ENCODE data around the gene KISS1R.
A peak's percentile ranks its signal among the peaks of the same experiment; 100 is the strongest.

The KISS1R gene

DNA sequence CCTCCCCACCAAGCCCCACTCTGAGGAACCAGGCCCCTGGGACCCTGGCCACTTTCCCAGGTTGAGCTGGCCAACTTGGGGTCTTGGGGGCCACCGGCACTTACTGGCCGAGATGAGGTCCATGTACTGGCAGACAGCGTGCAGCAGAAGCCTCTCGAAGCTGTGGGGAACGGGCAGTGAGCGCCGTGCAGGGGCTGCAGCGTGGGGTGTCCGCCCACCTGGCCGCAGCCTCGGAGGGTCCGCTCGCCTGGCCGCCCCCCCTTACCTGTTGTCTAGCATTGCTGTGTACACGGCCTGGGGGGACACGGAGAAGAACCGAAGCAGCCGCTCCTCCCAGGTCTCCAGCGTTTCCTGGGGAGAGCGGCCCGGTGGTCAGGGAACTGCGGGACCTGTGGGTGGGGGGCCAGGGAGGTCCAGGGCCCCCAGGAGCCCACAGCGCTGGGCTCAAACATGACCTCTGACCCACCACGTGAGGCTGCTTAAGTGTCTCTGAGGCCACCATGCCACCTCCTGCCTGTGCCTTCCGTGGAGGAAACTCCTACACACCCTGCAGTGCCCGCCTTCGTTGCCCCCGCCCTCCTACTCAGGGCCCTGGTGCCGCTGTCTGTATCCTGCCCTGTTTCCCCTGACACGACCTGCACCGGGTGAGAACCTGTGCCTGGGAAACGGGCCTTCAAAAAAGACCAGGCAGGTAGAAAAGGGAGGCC is 17.6 kb upstream of the KISS1R start:
- DNase-seq (ENCODE audit: low spot score) = no peak
- FAIRE-seq = no peak

GRCh38 chr19:900043-900301 is 17.2 kb upstream of the KISS1R start:
- FAIRE-seq = no peak
- DNase-seq (ENCODE audit: low spot score) = no peak

DNA sequence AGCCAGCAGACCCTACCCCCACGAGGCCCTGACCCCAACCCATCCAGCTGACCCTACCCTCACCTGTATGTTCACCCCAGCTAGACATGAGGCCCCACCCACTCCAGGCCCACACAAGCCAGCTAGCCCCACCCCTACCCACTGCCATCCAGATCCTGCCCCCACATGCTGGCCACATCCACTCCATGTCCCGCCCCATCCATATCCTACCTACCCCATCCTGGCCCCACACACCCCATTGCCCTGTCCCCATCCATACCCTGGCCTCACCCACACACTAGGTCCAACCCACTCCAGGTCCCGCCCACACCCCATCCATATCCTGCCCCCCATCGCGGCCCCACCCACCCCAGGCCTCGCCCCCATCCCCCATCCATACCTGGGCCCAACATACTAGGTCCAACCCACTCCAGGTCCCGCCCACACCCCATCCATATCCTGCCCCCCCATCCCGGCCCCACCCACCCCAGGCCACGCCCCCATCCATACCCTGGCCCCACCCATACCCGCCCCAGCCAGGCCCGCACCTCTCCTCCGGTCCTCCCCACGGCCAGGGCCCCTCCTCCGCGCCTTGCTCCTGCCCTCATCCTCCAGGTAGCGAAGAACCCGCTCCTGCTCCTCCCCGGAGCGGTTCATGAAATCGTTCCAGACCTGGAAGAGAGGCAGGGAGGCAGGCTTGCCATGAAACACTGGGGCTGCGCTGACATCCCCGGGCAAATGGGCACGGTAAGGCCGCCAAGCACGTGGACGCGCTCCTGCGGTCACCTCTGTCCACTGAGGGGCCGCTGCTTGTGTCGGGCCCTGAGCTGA is 16.6 kb upstream of the KISS1R start:
- FAIRE-seq (no peak), DNase-seq (ENCODE audit: low spot score) (peak; percentile 40)

GRCh38 chr19:901216-902092 is 15.7 kb upstream of the KISS1R start:
- no peak for FAIRE-seq
- DNase-seq (ENCODE audit: low spot score) = no peak

DNA sequence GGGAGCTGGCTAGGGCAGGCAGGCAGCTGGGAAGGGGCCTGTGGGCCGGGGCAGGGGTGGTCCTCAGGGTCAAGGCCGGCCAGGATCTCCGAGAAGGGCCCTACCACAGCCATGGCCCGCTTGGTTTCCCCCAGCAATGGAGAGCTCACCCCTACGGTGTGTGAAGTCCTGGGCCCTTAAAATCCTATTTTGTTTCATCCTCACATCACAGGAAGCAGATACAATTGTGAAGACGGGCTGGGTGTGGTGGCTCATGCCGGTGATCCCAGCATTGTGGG is 15.1 kb upstream of the KISS1R start:
- DNase-seq (ENCODE audit: low spot score) = no peak
- FAIRE-seq = no peak

- DNase-seq (ENCODE audit: low spot score) (no peak), FAIRE-seq (no peak)
These were observed 14.5 kb upstream of the KISS1R start for GRCh38 chr19:902446-903226.

GRCh38 chr19:903266-903797 is 13.8 kb upstream of the KISS1R start:
- FAIRE-seq (no peak), DNase-seq (ENCODE audit: low spot score) (no peak)

DNA sequence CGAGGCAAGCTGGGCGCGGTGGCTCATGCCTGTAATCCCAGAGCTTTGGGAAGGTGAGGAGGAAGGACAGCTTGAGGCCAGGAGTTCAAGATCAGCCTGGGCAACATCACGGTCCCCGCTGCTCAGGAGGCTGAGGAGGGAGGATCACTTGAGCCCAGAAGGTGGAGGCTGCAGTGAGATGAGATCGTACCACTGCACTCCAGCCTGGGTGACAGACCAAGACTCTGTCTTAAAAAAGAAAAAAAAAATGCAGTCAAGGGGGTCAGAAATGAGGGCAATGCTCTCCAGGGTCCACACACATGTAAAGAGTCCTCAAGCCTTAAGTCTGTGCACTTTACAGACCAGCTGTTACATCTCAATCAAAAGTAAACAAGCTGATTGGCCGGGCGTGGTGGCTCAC is 12.6 kb upstream of the KISS1R start:
- DNase-seq (ENCODE audit: low spot score) (no peak), FAIRE-seq (no peak)

GRCh38 chr19:906480-906879 is 10.7 kb upstream of the KISS1R start:
- FAIRE-seq (no peak), DNase-seq (ENCODE audit: low spot score) (no peak)

GRCh38 chr19:907183-907853 is 9.8 kb upstream of the KISS1R start:
- FAIRE-seq (no peak), DNase-seq (ENCODE audit: low spot score) (no peak)

- FAIRE-seq = no peak
- no peak for DNase-seq (ENCODE audit: low spot score)
These were observed 5.7 kb upstream of the KISS1R start for GRCh38 chr19:911197-912033.

GRCh38 chr19:912181-913079 is 4.7 kb upstream of the KISS1R start:
- FAIRE-seq (no peak), DNase-seq (ENCODE audit: low spot score) (no peak)

DNA sequence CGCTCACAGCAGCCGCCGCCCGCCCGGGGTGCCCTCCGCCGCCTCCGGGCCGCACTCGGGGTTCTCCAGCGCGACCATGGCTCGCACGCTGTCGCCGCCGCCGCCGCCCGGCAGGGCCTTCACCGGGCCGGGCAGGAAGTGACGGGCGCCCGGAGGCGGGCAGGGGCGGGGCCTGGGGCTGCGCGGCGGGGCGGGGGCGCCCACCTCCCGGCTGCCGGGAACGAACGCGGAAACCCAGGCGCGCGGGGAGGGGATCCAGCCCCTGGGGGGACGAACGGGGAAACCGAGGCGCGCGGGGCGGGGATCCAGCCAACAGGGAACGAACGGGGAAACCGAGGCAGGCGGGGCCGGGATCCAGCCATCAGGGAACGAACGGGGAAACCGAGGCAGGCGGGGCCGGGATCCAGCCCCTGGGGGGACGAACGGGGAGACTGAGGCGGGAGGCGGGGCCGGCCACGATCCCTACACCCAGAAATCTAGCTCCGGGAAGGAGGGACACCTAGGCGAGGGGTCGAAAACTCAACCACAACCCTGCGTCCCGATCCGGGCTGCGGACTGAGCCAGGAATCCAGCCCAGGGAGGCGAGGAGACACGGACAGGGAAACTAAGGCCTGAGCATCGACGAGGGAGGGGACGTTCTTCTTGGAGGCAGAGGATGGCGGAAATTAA is 3.9 kb upstream of the KISS1R start, which contains the start of gene R3HDM4:
R3HDM4 (minus strand) TSS at position 140 of the 669 bp plus-strand sequence; CDS start at position 78, 62 bp downstream.
- FAIRE-seq = no peak

GRCh38 chr19:916645-917322 is 349 bp upstream of the KISS1R start:
- FAIRE-seq (no peak), DNase-seq (ENCODE audit: low spot score) (no peak)

More for the DNA sequence above, 3.9 kb upstream of the KISS1R start, which contains the start of gene R3HDM4:
- peak; percentile 84 for DNase-seq (ENCODE audit: low spot score)

DNA sequence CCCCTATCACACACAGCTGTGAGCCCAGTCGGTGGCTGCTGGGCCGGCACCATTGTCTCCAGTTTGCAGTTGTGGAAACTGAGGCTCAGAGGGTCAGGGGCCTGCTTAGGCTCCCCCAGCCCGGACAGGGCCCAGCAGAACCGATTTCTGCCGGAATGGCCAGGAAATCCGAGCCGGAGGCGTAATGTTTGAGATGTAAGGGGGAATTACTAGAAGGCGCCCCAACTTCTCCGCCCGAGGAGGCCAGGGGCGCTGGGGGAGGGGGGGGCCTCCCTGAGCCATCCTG is 962 bp downstream of the KISS1R start:
- DNase-seq (ENCODE audit: low spot score) (no peak), FAIRE-seq (no peak)

DNA sequence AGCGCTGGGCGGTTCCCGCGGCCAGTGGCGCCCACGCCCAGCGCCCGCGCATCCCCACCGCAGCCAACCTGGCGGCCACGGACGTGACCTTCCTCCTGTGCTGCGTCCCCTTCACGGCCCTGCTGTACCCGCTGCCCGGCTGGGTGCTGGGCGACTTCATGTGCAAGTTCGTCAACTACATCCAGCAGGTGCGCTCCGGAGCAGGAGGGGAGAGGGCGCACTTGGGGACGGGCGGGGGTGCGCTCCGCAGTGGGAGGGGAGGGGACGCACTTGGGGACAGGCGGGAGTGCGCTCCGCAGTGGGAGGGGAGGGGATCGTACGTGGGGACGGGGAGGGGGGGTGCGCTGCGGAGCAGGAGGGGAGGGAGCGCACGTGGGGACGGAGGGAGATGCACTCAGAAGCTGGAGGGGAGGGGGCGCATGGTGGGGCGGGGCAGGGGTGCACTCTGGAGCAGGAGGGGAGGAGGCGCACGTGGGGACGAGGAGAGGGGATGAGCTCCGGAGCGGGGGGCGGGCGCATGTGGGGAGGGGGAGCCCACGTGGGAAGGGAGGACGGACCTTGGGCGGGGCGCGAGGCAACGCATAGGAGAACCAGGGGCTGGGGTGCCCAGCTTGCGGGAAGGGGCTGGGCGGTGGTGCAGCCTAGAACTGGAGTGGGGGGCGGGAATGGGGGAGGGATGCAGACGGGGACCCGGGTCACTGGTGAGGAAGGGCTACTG is 1.5 kb downstream of the KISS1R start:
- FAIRE-seq (no peak), DNase-seq (ENCODE audit: low spot score) (no peak)

Measured in urothelium cell line (cell line).